ENCODE results near the gene SLC31A2. TPM values are rescaled to one million over a fixed set of nuclear protein-coding genes. Genes with fewer than 3 reads are reported as not detected.

SLC31A2 gene
- total RNA-seq, 1 donor from 2014 or later, result 7.2 TPM

GRCh38 chr9:113163001-113163400, 12.2 kb downstream of the SLC31A2 start:
- Histone ChIP-seq H3K36me3 (peaks cover 48 to 89% of the 10 kb centered on the region in 2 donors), H3K27me3 (no peaks in the 10 kb centered on the region), H3K4me3 (no peak overlapping the region), H3K9me3 (no peaks in the 10 kb centered on the region), H3K27ac (no peak overlapping the region), H3K4me1 (no peaks in the 10 kb centered on the region)
- intact Hi-C loops (cut with DNase I), result no loop called here
- TF ChIP-seq CTCF (IDR thresholded peaks at IDR 0.05), result no peak
- DNase-seq (ENCODE audit: low spot score in 2 of 2), result no peak

GRCh38 chr9:113164536-113165300, 13.9 kb downstream of the SLC31A2 start:
- Histone ChIP-seq H3K36me3 (peaks cover 58 to 90% of the 10 kb centered on the region in 2 donors), H3K27me3 (no peaks in the 10 kb centered on the region), H3K9me3 (no peaks in the 10 kb centered on the region), H3K4me3 (no peak overlapping the region), H3K4me1 (no peaks in the 10 kb centered on the region), H3K27ac (no peak overlapping the region)
- intact Hi-C loops (cut with DNase I), result no loop called here
- TF ChIP-seq CTCF (IDR thresholded peaks at IDR 0.05), result no peak
- no peak for DNase-seq (ENCODE audit: low spot score in 2 of 2)

- no peak for TF ChIP-seq CTCF (IDR thresholded peaks at IDR 0.05)
- no peak for DNase-seq (ENCODE audit: low spot score in 2 of 2)
- Histone ChIP-seq H3K4me3 (no peak overlapping the region), H3K4me1 (no peaks in the 10 kb centered on the region), H3K36me3 (peaks cover 72 to 97% of the 10 kb centered on the region in 2 donors), H3K27me3 (no peaks in the 10 kb centered on the region), H3K9me3 (no peaks in the 10 kb centered on the region), H3K27ac (no peak overlapping the region)
- intact Hi-C loops (cut with DNase I), result no loop called here
Measured at GRCh38 chr9:113166039-113166438, 15.2 kb downstream of the SLC31A2 start.

- intact Hi-C loops (cut with DNase I), result no loop called here
- no peaks in the 10 kb centered on the region for H3K9me3 ChIP-seq
- H3K27ac ChIP-seq, result no peak overlapping the region
- no peak overlapping the region for H3K4me3 ChIP-seq
- DNase-seq (ENCODE audit: low spot score in 2 of 2), result no peak
- TF ChIP-seq CTCF (IDR thresholded peaks at IDR 0.05), result no peak
- peaks cover 74 to 99% of the 10 kb centered on the region in 2 donors for H3K36me3 ChIP-seq
- H3K4me1 ChIP-seq, result no peaks in the 10 kb centered on the region
- no peaks in the 10 kb centered on the region for H3K27me3 ChIP-seq
Measured at GRCh38 chr9:113168809-113169208, 18.0 kb downstream of the SLC31A2 start.

GRCh38 chr9:113173341-113173740, 22.5 kb downstream of the SLC31A2 start:
- no peak for DNase-seq (ENCODE audit: low spot score in 2 of 2)
- no peak overlapping the region for H3K4me3 ChIP-seq
- peaks cover 81 to 90% of the 10 kb centered on the region in 2 donors for H3K36me3 ChIP-seq
- H3K27me3 ChIP-seq, result no peaks in the 10 kb centered on the region
- no peaks in the 10 kb centered on the region for H3K9me3 ChIP-seq
- H3K4me1 ChIP-seq, result no peaks in the 10 kb centered on the region
- intact Hi-C loops (cut with DNase I), result no loop called here
- H3K27ac ChIP-seq, result no peak overlapping the region
- no peak for TF ChIP-seq CTCF (IDR thresholded peaks at IDR 0.05)

Data from ascending aorta (tissue), 2 donors.